Activated naive CD8-positive, alpha-beta T cell treated with anti-CD3 and anti-CD28 coated beads for 36 hours (primary cell): ENCODE measurements around the gene LRGUK. TPM values are rescaled to one million over a fixed set of nuclear protein-coding genes. Genes with fewer than 3 reads are reported as not detected.
"Not testable (repeated sequence)": the region's sequence is repeated elsewhere in the genome, so short reads cannot be mapped to it uniquely, and the experiment has no call there.

Experiments
- DNase-seq: peaks from one replicate; pipeline ENCODE4 v3.0.0; 2021
- H3K27ac Mint-ChIP-seq: one replicate; pipeline ENCODE4 v1.8.0; 2022; ENCODE audit warnings: mild to moderate bottlenecking, moderate library complexity, mixed read lengths
- H3K27me3 Mint-ChIP-seq: one replicate; pipeline ENCODE4 v1.8.0; 2022; ENCODE audit warnings: mild to moderate bottlenecking, mixed read lengths
- H3K36me3 Mint-ChIP-seq: one replicate; pipeline ENCODE4 v1.8.0; 2021; ENCODE audit warnings: mild to moderate bottlenecking, mixed read lengths
- H3K4me1 Mint-ChIP-seq: one replicate; pipeline ENCODE4 v1.8.0; 2021; ENCODE audit warnings: mixed read lengths
- H3K4me3 Mint-ChIP-seq: one replicate; pipeline ENCODE4 v1.8.0; 2022; ENCODE audit warnings: mild to moderate bottlenecking, moderate library complexity, mixed read lengths
- H3K9me3 Mint-ChIP-seq: one replicate; pipeline ENCODE4 v1.8.0; 2022; ENCODE audit warnings: mixed read lengths
- total RNA-seq, 2 experiments: library from RNA; stranded (reverse); gene quantifications; one replicate each; pipeline ENCODE4 v1.2.3, GENCODE V29; 2021

The LRGUK gene
- total RNA-seq, 2 experiments from 2014 or later: 0.12 TPM; not detected in 1

GRCh38 chr7:134280508-134280907, 153.4 kb downstream of the LRGUK start:
- H3K9me3 Mint-ChIP-seq: no peaks in the 10 kb centered on the region
- H3K27me3 Mint-ChIP-seq: peaks cover 29% of the 10 kb centered on the region
- no peak overlapping the region for H3K4me3 Mint-ChIP-seq
- DNase-seq: no peak
- no peak overlapping the region for H3K27ac Mint-ChIP-seq
- H3K36me3 Mint-ChIP-seq: no peaks in the 10 kb centered on the region
- no peaks in the 10 kb centered on the region for H3K4me1 Mint-ChIP-seq

GRCh38 chr7:134284011-134284410, 156.9 kb downstream of the LRGUK start:
- Mint-ChIP-seq H3K27ac (no peak overlapping the region), H3K4me1 (no peaks in the 10 kb centered on the region), H3K36me3 (no peaks in the 10 kb centered on the region), H3K4me3 (no peak overlapping the region), H3K27me3 (peaks cover 12% of the 10 kb centered on the region), H3K9me3 (no peaks in the 10 kb centered on the region)
- no peak for DNase-seq

DNA sequence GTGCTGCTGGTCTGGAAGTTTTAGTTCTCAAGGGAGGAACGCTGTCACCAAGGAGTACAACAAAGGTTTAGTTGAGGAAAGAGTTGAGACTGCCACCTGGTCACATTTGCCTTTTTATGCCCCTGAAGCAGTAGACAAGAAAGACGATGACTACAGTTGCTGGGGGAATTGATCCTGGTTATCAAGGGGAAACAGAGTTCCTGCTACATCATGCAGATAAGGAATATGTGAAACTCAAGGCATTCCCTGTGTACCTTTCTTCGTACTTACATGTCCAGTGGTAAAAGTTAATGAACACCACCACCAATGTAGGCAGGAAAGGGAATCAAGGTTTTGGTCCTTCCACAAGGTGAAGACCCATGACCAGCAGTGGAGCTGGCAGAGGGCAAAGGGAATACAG, 157.8 kb downstream of the LRGUK start:
- H3K36me3 Mint-ChIP-seq: no peaks in the 10 kb centered on the region
- H3K27ac Mint-ChIP-seq: no peak overlapping the region
- no peaks in the 10 kb centered on the region for H3K4me1 Mint-ChIP-seq
- peaks cover 9% of the 10 kb centered on the region for H3K27me3 Mint-ChIP-seq
- DNase-seq: no peak
- no peak overlapping the region for H3K4me3 Mint-ChIP-seq
- no peaks in the 10 kb centered on the region for H3K9me3 Mint-ChIP-seq

GRCh38 chr7:134287916-134288659, 160.9 kb downstream of the LRGUK start:
- H3K27me3 Mint-ChIP-seq: no peaks in the 10 kb centered on the region

DNA sequence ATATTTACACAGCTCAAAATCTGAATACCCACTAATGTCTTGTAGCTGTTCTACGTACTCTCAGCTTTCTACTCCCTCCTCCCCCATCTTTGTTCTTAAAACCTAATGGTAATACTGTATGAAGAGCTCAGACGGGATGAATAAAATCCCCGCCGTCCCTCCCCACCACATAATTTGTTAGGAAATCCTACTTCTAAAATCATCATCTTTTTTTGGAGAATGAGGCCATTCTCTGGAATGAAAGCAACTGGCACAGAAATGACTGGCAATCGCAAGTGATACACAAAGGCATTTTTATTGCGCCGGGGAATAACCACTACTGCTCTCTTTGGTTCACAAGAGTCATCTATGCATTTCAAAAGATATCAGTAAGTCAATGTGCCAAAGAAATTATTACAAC, 162.3 kb downstream of the LRGUK start:
- Mint-ChIP-seq H3K4me1 (no peaks in the 10 kb centered on the region), H3K27me3 (no peaks in the 10 kb centered on the region), H3K4me3 (no peak overlapping the region), H3K36me3 (peaks cover 6% of the 10 kb centered on the region), H3K27ac (no peak overlapping the region), H3K9me3 (no peaks in the 10 kb centered on the region)
- DNase-seq: no peak

More at GRCh38 chr7:134287916-134288659, 160.9 kb downstream of the LRGUK start:
- no peak overlapping the region for H3K27ac Mint-ChIP-seq
- H3K9me3 Mint-ChIP-seq: no peaks in the 10 kb centered on the region
- H3K4me1 Mint-ChIP-seq: no peaks in the 10 kb centered on the region
- H3K36me3 Mint-ChIP-seq: no peaks in the 10 kb centered on the region
- H3K4me3 Mint-ChIP-seq: no peak overlapping the region
- DNase-seq: no peak

DNA sequence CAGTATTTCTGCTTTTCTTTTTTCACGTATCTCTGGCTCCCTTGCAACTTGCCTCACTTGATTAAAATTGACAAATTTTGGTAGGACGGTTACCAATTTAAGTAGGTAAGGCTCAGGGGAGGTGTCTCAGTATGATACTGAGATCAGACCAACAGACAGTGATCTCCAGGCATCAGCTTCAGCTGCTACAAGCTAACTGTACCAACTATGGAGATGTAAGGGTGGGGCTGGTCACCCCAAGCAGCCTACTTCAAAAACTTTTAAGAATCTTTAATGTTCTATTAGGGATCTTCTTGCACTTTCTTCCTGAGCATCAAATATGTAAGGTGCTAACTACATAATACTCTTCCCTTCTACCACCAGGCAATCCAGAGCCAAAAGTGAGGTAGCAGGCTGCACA, 162.7 kb downstream of the LRGUK start:
- Mint-ChIP-seq H3K4me1 (no peaks in the 10 kb centered on the region), H3K9me3 (no peaks in the 10 kb centered on the region), H3K27me3 (no peaks in the 10 kb centered on the region), H3K4me3 (no peak overlapping the region), H3K27ac (no peak overlapping the region), H3K36me3 (peaks cover 10% of the 10 kb centered on the region)
- DNase-seq: no peak

DNA sequence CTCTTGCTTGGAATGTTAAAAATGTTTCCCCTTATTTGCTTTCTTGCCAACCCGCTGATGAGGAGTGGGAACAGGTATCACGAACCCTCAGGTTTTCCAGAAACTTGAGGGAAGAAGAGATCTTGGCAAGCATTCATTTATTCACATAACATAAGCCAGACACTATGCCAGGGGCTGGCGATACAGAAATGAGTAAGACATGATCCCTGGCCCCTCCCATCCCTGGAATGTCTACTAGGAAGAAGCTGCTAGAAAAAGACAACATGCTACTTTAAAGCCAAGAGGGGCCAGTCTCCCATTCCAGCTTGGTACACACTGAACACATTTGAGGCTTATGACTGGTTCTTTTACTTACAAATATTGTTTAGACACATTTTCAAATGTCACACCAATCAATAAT, 163.1 kb downstream of the LRGUK start:
- H3K27me3 Mint-ChIP-seq: no peaks in the 10 kb centered on the region
- peaks cover 11% of the 10 kb centered on the region for H3K36me3 Mint-ChIP-seq
- H3K27ac Mint-ChIP-seq: no peak overlapping the region
- H3K4me1 Mint-ChIP-seq: no peaks in the 10 kb centered on the region
- H3K4me3 Mint-ChIP-seq: no peak overlapping the region
- H3K9me3 Mint-ChIP-seq: no peaks in the 10 kb centered on the region
- no peak for DNase-seq

DNA sequence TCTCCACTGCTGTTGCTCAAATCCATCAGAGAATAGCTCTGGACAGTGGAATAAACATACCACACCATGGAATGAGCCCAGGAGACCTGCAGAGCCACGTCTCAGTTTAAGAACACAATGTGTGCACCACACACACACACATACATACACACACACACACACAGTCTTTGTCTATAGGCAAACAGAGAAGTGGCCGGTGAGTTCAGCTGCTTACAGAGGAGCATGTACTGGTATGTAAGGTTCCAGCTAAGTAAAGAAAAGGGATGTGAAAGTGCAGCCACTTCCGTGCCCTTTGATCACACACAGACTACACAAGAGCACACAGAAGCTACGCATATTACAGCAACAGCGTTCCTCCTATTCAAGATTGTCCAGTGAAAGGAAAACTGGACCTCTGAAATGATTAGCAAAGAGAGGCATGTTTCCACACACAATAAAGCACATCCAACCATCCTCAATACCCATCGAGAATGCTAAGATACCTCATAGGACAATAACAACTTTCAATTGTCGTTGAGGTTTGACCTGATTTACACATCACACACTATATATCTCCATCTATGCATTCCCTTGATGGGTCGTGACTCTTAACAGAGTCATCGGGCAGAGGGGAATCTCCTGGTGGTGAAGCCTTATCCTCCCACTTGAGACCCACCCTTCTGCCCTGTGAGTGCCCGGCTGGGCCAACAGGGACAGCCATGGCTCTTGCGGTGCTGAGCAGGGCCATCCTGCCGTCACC, 166.0 kb downstream of the LRGUK start:
- Mint-ChIP-seq H3K9me3 (no peaks in the 10 kb centered on the region), H3K4me1 (no peaks in the 10 kb centered on the region), H3K36me3 (peaks cover 23% of the 10 kb centered on the region), H3K27me3 (no peaks in the 10 kb centered on the region), H3K27ac (no peak overlapping the region), H3K4me3 (no peak overlapping the region)
- no peak for DNase-seq

- H3K27me3 Mint-ChIP-seq, H3K4me3 Mint-ChIP-seq, H3K9me3 Mint-ChIP-seq, H3K27ac Mint-ChIP-seq, DNase-seq, H3K4me1 Mint-ChIP-seq: not testable (repeated sequence)
- H3K36me3 Mint-ChIP-seq: peaks cover 25% of the 10 kb centered on the region
Measured at GRCh38 chr7:134295982-134296381, 168.8 kb downstream of the LRGUK start.

DNA sequence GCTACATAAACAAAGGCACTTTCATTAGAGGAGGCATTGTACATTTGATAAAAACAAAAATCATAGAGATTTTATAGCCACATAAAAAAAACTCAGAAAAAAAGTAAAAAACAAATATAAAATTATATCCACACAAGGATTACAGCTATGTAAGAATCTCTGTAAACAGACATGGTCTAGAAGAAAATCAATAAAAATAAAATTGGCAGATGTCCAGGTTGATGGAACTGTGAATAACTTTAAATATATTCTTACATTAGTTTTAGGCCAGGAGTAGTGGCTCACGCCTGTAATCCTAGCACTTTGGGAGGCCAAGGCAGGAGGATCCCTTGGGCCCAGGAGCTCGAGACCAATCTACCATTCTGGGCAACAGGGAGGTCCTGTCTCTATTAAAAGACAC, 170.3 kb downstream of the LRGUK start:
- DNase-seq: no peak
- Mint-ChIP-seq H3K4me3 (no peak overlapping the region), H3K27ac (no peak overlapping the region), H3K9me3 (no peaks in the 10 kb centered on the region), H3K4me1 (no peaks in the 10 kb centered on the region), H3K27me3 (no peaks in the 10 kb centered on the region), H3K36me3 (peaks cover 27% of the 10 kb centered on the region)

DNA sequence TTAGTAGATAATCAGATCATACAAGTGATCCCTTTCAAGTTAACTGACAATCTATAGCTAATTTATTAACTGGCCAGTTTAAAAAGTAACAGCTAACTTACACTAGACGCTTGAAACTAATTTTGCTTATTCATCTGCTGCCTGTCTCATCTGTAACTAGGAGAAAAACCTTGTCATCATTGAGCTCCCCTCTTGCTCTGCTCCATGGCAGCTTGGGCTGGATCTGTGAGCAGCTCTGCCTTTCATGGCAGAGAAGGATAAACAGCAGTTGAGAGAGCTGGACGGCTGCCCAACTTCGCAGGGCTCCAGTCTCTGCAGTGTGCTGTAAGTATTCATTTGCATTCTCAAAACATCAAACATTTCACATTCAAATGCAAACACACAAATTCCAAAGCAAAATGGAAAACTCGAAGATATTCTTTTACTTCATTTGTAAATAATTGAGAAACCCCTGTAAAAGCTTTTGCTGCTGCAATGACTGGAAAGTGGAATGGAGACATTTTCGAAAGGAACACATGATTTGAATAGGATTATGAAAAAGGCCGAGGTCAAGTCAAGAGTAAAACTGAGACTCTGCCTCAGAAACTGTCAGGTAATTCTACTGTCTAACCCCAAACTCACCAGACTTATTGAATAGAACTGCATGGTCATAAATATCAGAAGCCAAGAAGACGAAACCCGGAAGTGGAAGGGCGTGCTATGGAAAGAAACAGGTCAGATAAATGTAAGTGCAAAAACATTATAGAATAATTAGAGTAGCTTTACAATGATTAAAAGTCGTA, 172.0 kb downstream of the LRGUK start:
- peaks cover 25% of the 10 kb centered on the region for H3K36me3 Mint-ChIP-seq
- no peak overlapping the region for H3K4me3 Mint-ChIP-seq
- no peak overlapping the region for H3K27ac Mint-ChIP-seq
- no peaks in the 10 kb centered on the region for H3K9me3 Mint-ChIP-seq
- no peak for DNase-seq
- no peaks in the 10 kb centered on the region for H3K4me1 Mint-ChIP-seq
- no peaks in the 10 kb centered on the region for H3K27me3 Mint-ChIP-seq

- Mint-ChIP-seq H3K36me3 (peaks cover 14% of the 10 kb centered on the region), H3K4me1 (no peaks in the 10 kb centered on the region), H3K27me3 (no peaks in the 10 kb centered on the region), H3K27ac (no peak overlapping the region), H3K9me3 (no peaks in the 10 kb centered on the region), H3K4me3 (no peak overlapping the region)
- no peak for DNase-seq
Measured at GRCh38 chr7:134300988-134301387, 173.8 kb downstream of the LRGUK start.

GRCh38 chr7:134301592-134301991, 174.5 kb downstream of the LRGUK start:
- no peaks in the 10 kb centered on the region for H3K27me3 Mint-ChIP-seq
- H3K36me3 Mint-ChIP-seq: peaks cover 11% of the 10 kb centered on the region
- DNase-seq: no peak
- no peaks in the 10 kb centered on the region for H3K4me1 Mint-ChIP-seq
- no peak overlapping the region for H3K4me3 Mint-ChIP-seq
- H3K27ac Mint-ChIP-seq: no peak overlapping the region
- no peaks in the 10 kb centered on the region for H3K9me3 Mint-ChIP-seq

DNA sequence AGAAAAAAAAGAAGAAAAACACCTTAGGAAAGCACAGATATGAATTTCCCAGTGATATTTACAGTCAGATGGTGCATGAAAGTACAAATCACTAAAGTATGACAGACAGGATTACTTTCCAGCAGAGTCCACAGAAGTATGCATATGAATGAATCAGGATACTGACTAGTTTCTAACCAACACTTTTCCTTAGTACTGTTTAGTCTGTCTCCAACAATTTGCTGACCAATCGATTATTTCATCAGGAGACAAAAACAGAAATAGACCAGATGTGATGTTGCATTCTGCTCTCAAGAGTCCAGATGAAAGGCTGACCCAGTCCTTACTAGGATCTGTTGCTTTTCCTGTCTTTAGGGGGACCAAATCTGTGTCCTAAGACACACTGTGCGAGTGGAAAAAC, 175.0 kb downstream of the LRGUK start:
- H3K4me3 Mint-ChIP-seq: no peak overlapping the region
- peaks cover 11% of the 10 kb centered on the region for H3K36me3 Mint-ChIP-seq
- H3K9me3 Mint-ChIP-seq: no peaks in the 10 kb centered on the region
- H3K4me1 Mint-ChIP-seq: no peaks in the 10 kb centered on the region
- no peaks in the 10 kb centered on the region for H3K27me3 Mint-ChIP-seq
- no peak overlapping the region for H3K27ac Mint-ChIP-seq
- no peak for DNase-seq

DNA sequence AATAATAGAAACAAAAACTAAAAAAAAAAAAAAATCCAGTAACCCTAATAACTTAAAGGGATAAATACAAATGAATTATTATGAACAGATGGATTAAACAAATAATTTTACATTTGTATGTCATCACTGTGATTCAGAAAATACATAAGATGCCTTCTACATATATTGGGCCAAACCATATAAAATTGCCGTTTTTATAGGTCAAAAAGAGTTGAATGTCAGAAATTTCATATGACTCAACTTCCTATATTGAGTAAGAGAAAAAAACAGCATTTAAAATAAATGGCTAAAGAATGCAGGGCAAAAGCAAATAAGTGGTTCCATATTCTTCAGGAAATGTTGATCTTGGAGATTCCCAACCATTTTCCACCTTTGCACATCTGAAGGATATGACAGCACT, 180.2 kb downstream of the LRGUK start:
- no peak for DNase-seq
- H3K9me3 Mint-ChIP-seq: no peaks in the 10 kb centered on the region

More for the DNA sequence above, 180.2 kb downstream of the LRGUK start:
- no peak overlapping the region for H3K27ac Mint-ChIP-seq
- H3K27me3 Mint-ChIP-seq: no peaks in the 10 kb centered on the region
- H3K4me3 Mint-ChIP-seq: no peak overlapping the region
- peaks cover 6% of the 10 kb centered on the region for H3K36me3 Mint-ChIP-seq
- H3K4me1 Mint-ChIP-seq: peaks cover 3% of the 10 kb centered on the region
